Karpas-422 (cell line): ENCODE measurements around the gene SOCS7. TPM values are rescaled to one million over a fixed set of nuclear protein-coding genes. Genes with fewer than 3 reads are reported as not detected.

Experiments used
- DNase-seq: peaks from one replicate; pipeline ENCODE4 v3.0.0-alpha.2; 2015
- H2AFZ ChIP-seq: fragments of 200-600 bp; sonication (generic); 2 replicates; pipeline ENCODE4 v1.6.1; 2014; ENCODE audit warnings: antibody characterized with exemption, low read length, mixed read lengths
- H3K27ac ChIP-seq: fragments of 200-600 bp; sonication (generic); 2 replicates; pipeline ENCODE4 v1.5.1; 2014; ENCODE audit warnings: mild to moderate bottlenecking, low read length, moderate library complexity
- H3K27me3 ChIP-seq: fragments of 200-600 bp; sonication (generic); 2 replicates; pipeline ENCODE4 v1.6.1; 2014; ENCODE audit warnings: low read length, mixed read lengths
- H3K36me3 ChIP-seq: fragments of 200-600 bp; sonication (generic); 2 replicates; pipeline ENCODE4 v1.6.1; 2014; ENCODE audit warnings: low read length, mixed read lengths; ENCODE audit not compliant: insufficient read depth
- H3K4me1 ChIP-seq: fragments of 200-600 bp; sonication (generic); 2 replicates; pipeline ENCODE4 v1.6.1; 2014; ENCODE audit warnings: mild to moderate bottlenecking, low read length, mixed read lengths
- H3K4me2 ChIP-seq: fragments of 200-600 bp; sonication (generic); 2 replicates; pipeline ENCODE4 v1.6.1; 2014; ENCODE audit warnings: low read length, low read depth, mild to moderate bottlenecking; ENCODE audit not compliant: poor library complexity, severe bottlenecking
- H3K4me3 ChIP-seq: fragments of 200-600 bp; sonication (generic); 2 replicates; pipeline ENCODE4 v1.5.1; 2014; ENCODE audit warnings: mild to moderate bottlenecking, antibody characterized with exemption, low read length, mixed read lengths
- H3K79me2 ChIP-seq: fragments of 200-600 bp; sonication (generic); 2 replicates; pipeline ENCODE4 v1.6.1; 2014; ENCODE audit warnings: mild to moderate bottlenecking, low read length, mixed read lengths
- H3K9ac ChIP-seq: fragments of 200-600 bp; sonication (generic); 2 replicates; pipeline ENCODE4 v1.6.0; 2014; ENCODE audit warnings: low read length
- H3K9me2 ChIP-seq: fragments of 200-600 bp; sonication (generic), shearing (Covaris generic); replicated peaks from 2 replicates; pipeline ENCODE4 v1.6.0; 2014; ENCODE audit warnings: mild to moderate bottlenecking, low read length, moderate library complexity; ENCODE audit not compliant: insufficient read depth
- H3K9me3 ChIP-seq: fragments of 300-700, 200-600 bp; sonication (generic); 2 replicates; pipeline ENCODE4 v1.6.1; 2014; ENCODE audit warnings: low read length, mixed read lengths
- H4K20me1 ChIP-seq: fragments of 200-600 bp; sonication (generic); 2 replicates; pipeline ENCODE4 v1.6.1; 2014; ENCODE audit warnings: mild to moderate bottlenecking, antibody characterized with exemption, low read length, low read depth; ENCODE audit not compliant: insufficient read depth
- total RNA-seq: library from RNA; depleted of rRNA; stranded (reverse); fragments of >200 nt; shearing (Covaris generic); gene quantifications from 2 replicates; pipeline ENCODE4 v1.2.3, GENCODE V29; 2014; ENCODE audit warnings: low replicate concordance

Gene SOCS7
- total RNA-seq, 1 experiment from 2014 or later, result 26.5 TPM

GRCh38 chr17:38341035-38341721, 10.5 kb upstream of the SOCS7 start:
- Histone ChIP-seq H3K79me2 (no peaks in the 10 kb centered on the region), H3K9ac (no peak overlapping the region), H3K36me3 (no peaks in the 10 kb centered on the region), H3K9me3 (no peaks in the 10 kb centered on the region), H3K27me3 (no peaks in the 10 kb centered on the region), H3K4me2 (no peak overlapping the region), H3K27ac (no peak overlapping the region), H4K20me1 (no peaks in the 10 kb centered on the region), H3K9me2 (no peaks in the 10 kb centered on the region), H2AFZ (no peak overlapping the region), H3K4me1 (no peaks in the 10 kb centered on the region), H3K4me3 (no peak overlapping the region)
- no peak for DNase-seq

- Histone ChIP-seq H3K9me3 (no peaks in the 10 kb centered on the region), H3K9me2 (no peaks in the 10 kb centered on the region), H3K79me2 (no peaks in the 10 kb centered on the region), H2AFZ (no peak overlapping the region), H3K27ac (no peak overlapping the region), H3K4me1 (no peaks in the 10 kb centered on the region), H4K20me1 (no peaks in the 10 kb centered on the region), H3K27me3 (no peaks in the 10 kb centered on the region), H3K36me3 (no peaks in the 10 kb centered on the region), H3K9ac (no peak overlapping the region), H3K4me3 (no peak overlapping the region), H3K4me2 (no peak overlapping the region)
- no peak for DNase-seq
Observed at GRCh38 chr17:38342886-38343607, 8.6 kb upstream of the SOCS7 start.

DNA sequence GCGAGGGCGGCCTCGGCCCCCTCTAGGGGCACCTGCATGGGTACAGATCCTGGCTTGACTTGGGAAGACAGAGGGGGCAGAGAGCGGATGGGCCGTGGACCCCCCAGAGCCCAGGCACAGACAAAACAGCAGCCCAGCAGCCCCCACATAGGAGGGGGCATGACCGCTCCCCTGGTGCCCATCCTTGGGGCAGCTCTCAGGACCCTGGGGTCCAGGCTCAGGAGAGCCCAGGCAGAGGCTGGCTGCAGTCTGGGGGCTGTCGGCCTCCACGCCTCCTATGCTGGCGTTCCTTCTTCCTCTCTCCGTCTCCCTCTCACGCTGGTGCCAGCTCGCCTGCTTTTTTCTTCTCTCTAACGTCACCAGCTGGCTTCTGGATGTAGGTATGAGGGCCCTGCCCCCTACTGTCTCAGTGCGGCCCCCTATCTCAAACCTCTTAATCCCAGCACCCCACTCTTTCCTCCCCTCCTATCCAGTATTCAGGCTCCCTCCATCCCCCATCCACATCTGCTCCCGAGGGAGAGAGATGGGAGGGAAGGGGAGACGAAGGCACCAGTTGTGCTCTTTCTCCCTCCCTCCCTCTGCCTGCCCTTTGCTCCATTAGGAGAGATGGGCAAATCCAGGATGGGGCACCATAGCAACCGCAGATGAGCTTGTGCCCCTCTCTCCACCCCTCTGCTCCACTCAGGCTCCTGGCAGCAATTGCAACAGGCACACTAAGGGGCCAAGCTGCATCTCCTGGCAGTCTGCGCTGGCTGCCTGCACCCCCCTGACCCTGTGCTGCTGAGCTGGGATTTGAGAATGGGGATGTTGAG, 7.8 kb upstream of the SOCS7 start, which contains the start of gene GPR179:
TSS of gene GPR179 (minus strand) at position 349 of the 812 bp plus-strand sequence. CDS start at position 182, 167 bp downstream.
- Histone ChIP-seq H3K9me3 (no peaks in the 10 kb centered on the region), H3K27ac (no peak within 1 kb of the TSS), H3K9ac (no peak within 1 kb of the TSS), H2AFZ (no peak within 1 kb of the TSS), H3K4me2 (no peak within 1 kb of the TSS), H4K20me1 (no peaks in the 10 kb centered on the region), H3K4me1 (no peaks in the 10 kb centered on the region), H3K4me3 (no peak within 1 kb of the TSS), H3K36me3 (no peaks in the 10 kb centered on the region), H3K27me3 (no peaks in the 10 kb centered on the region), H3K9me2 (no peaks in the 10 kb centered on the region), H3K79me2 (no peaks in the 10 kb centered on the region)
- no peak for DNase-seq

GRCh38 chr17:38344420-38344745, 7.3 kb upstream of the SOCS7 start:
- Histone ChIP-seq H3K9me3 (no peaks in the 10 kb centered on the region), H3K9me2 (no peaks in the 10 kb centered on the region), H3K36me3 (no peaks in the 10 kb centered on the region), H4K20me1 (no peaks in the 10 kb centered on the region), H3K4me1 (no peaks in the 10 kb centered on the region), H3K27ac (no peak overlapping the region), H2AFZ (no peak overlapping the region), H3K79me2 (no peaks in the 10 kb centered on the region), H3K27me3 (no peaks in the 10 kb centered on the region), H3K4me3 (no peak overlapping the region), H3K4me2 (no peak overlapping the region), H3K9ac (no peak overlapping the region)
- DNase-seq, result no peak

GRCh38 chr17:38345743-38346142, 5.9 kb upstream of the SOCS7 start:
- H3K27ac ChIP-seq, result no peak overlapping the region
- H3K9me2 ChIP-seq, result no peaks in the 10 kb centered on the region
- no peak overlapping the region for H3K4me3 ChIP-seq
- no peaks in the 10 kb centered on the region for H3K9me3 ChIP-seq
- no peak overlapping the region for H3K9ac ChIP-seq
- DNase-seq, result no peak
- H3K4me2 ChIP-seq, result no peak overlapping the region
- no peak overlapping the region for H2AFZ ChIP-seq
- H3K4me1 ChIP-seq, result peaks cover 6% of the 10 kb centered on the region
- H4K20me1 ChIP-seq, result no peaks in the 10 kb centered on the region
- H3K79me2 ChIP-seq, result no peaks in the 10 kb centered on the region
- no peaks in the 10 kb centered on the region for H3K27me3 ChIP-seq
- H3K36me3 ChIP-seq, result no peaks in the 10 kb centered on the region

GRCh38 chr17:38349097-38349730, 2.4 kb upstream of the SOCS7 start:
- H3K4me2 ChIP-seq, result no peak overlapping the region
- H3K79me2 ChIP-seq, result peaks cover 21% of the 10 kb centered on the region
- H3K27me3 ChIP-seq, result no peaks in the 10 kb centered on the region
- H3K36me3 ChIP-seq, result no peaks in the 10 kb centered on the region
- H4K20me1 ChIP-seq, result no peaks in the 10 kb centered on the region
- H3K27ac ChIP-seq, result no peak overlapping the region
- no peak overlapping the region for H3K4me3 ChIP-seq
- no peak overlapping the region for H2AFZ ChIP-seq
- peak; percentile 94 for DNase-seq
- no peaks in the 10 kb centered on the region for H3K9me2 ChIP-seq
- no peaks in the 10 kb centered on the region for H3K9me3 ChIP-seq
- H3K9ac ChIP-seq, result no peak overlapping the region
- peaks cover 25% of the 10 kb centered on the region for H3K4me1 ChIP-seq

- Histone ChIP-seq H4K20me1 (no peaks in the 10 kb centered on the region), H3K9ac (no peak overlapping the region; the same call in 1 of the 2 replicates), H3K36me3 (no peaks in the 10 kb centered on the region), H2AFZ (no peak overlapping the region), H3K9me2 (no peaks in the 10 kb centered on the region), H3K27me3 (no peaks in the 10 kb centered on the region), H3K4me2 (no peak overlapping the region), H3K4me1 (peaks cover 33% of the 10 kb centered on the region), H3K79me2 (peaks cover 30% of the 10 kb centered on the region), H3K27ac (no peak overlapping the region), H3K9me3 (no peaks in the 10 kb centered on the region), H3K4me3 (no peak overlapping the region)
- no peak for DNase-seq
Observed at GRCh38 chr17:38350035-38350434, 1.6 kb upstream of the SOCS7 start.
